H1 (cell line): ENCODE measurements around the gene PRR14L. TPM values are rescaled to one million over a fixed set of nuclear protein-coding genes. Genes with fewer than 3 reads are reported as not detected.

Experiments
- CTCF ChIA-PET: fragments of 300-600 bp; sonication (Branson Sonifier 250); formaldehyde crosslinking; loops from one replicate; lab custom pipeline; 2021; ENCODE audit not compliant: partially characterized antibody; lab: Charles Lee
- POLR2A ChIA-PET: fragments of 300-600 bp; sonication (Branson Sonifier 250); formaldehyde crosslinking; loops from one replicate; lab custom pipeline; 2021; ENCODE audit warnings: inconsistent platforms; ENCODE audit not compliant: partially characterized antibody; lab: Charles Lee
- DNase-seq, 2 experiments: peaks; one replicate each; pipeline versions ENCODE4 v3.0.0 to v3.0.0-alpha.2; 2010 to 2022; ENCODE audit warnings: low spot score in 2 of 2, low read depth in 1 of 2, mixed read lengths in 1 of 2
- FAIRE-seq: peaks from 2 replicates; lab custom pipeline; 2011; peaks lifted over from hg19 to GRCh38; lab: Jason Lieb, UNC
- H2AFZ ChIP-seq: 2 replicates; pipeline ENCODE4 v1.8.1; 2012; ENCODE audit warnings: low read length, inconsistent platforms
- H2AK5ac ChIP-seq: 2 replicates; pipeline ENCODE4 v1.6.1; 2013; ENCODE audit warnings: low read depth, low read length
- H2BK120ac ChIP-seq: replicated peaks from 2 replicates; pipeline ENCODE3; 2013; ENCODE audit warnings: low read depth, low read length, inconsistent platforms
- H2BK12ac ChIP-seq: 2 replicates; pipeline ENCODE4 v1.6.1; 2013; ENCODE audit warnings: low read depth, low read length
- H2BK15ac ChIP-seq: 2 replicates; pipeline ENCODE4 v1.6.1; 2013; ENCODE audit warnings: low read length
- H2BK20ac ChIP-seq: 2 replicates; pipeline ENCODE4 v1.6.1; 2013; ENCODE audit warnings: low read length
- H2BK5ac ChIP-seq: 2 replicates; pipeline ENCODE4 v1.6.1; 2013; ENCODE audit warnings: low read depth, low read length
- H3K14ac ChIP-seq: 2 replicates; pipeline ENCODE4 v1.6.1; 2013; ENCODE audit warnings: inconsistent platforms; ENCODE audit not compliant: insufficient read length
- H3K18ac ChIP-seq: 2 replicates; pipeline ENCODE4 v1.6.1; 2013; ENCODE audit warnings: low read length; ENCODE audit errors: extremely low read depth
- H3K23ac ChIP-seq: 2 replicates; pipeline ENCODE4 v1.6.1; 2013; ENCODE audit warnings: inconsistent platforms; ENCODE audit not compliant: insufficient read length
- H3K23me2 ChIP-seq: 2 replicates; pipeline ENCODE4 v1.6.1; 2013; ENCODE audit warnings: low read depth, low read length
- H3K27ac ChIP-seq: 2 replicates; pipeline ENCODE4 v1.6.1; 2011; ENCODE audit warnings: low read depth, low read length, inconsistent platforms
- H3K27me3 ChIP-seq, 4 experiments: replicated peaks in 1 of 4; 1 replicate in 1 of 4; 2 replicates in 3 of 4; pipeline versions ENCODE4 v1.6.1 to v1.8.1; 2011 to 2013; ENCODE audit warnings: low read length in 3 of 4, mild to moderate bottlenecking in 3 of 4, inconsistent platforms in 2 of 4, mixed read lengths in 2 of 4, moderate library complexity in 1 of 4; ENCODE audit not compliant: control insufficient read depth in 3 of 4, insufficient read depth in 3 of 4; ENCODE audit errors: extremely low read depth in 1 of 4
- H3K36me3 ChIP-seq, 4 experiments: 2 replicates each; pipeline versions ENCODE4 v1.6.1 to v1.8.1; 2011 to 2013; ENCODE audit warnings: mild to moderate bottlenecking in 4 of 4, low read length in 3 of 4, moderate library complexity in 2 of 4, control low read depth in 1 of 4, inconsistent platforms in 1 of 4; ENCODE audit not compliant: insufficient read depth in 4 of 4, control insufficient read depth in 2 of 4
- H3K4ac ChIP-seq: replicated peaks from 2 replicates; pipeline ENCODE3; 2013; ENCODE audit warnings: low read length, low read depth, mixed read lengths, inconsistent platforms; ENCODE audit not compliant: insufficient read length
- H3K4me1 ChIP-seq, 4 experiments: replicated peaks in 1 of 4; 1 replicate in 1 of 4; 2 replicates in 3 of 4; pipeline versions ENCODE4 v1.6.1 to v1.8.1; 2011 to 2013; ENCODE audit warnings: low read length in 3 of 4, inconsistent platforms in 2 of 4, mixed read lengths in 1 of 4; ENCODE audit not compliant: insufficient read depth in 4 of 4, control insufficient read depth in 3 of 4
- H3K4me2 ChIP-seq, 2 experiments: 2 replicates each; pipeline versions ENCODE4 v1.6.1 to v1.8.1; 2011 to 2013; ENCODE audit warnings: low read depth in 2 of 2, low read length in 2 of 2, control low read depth in 1 of 2, inconsistent platforms in 1 of 2, mild to moderate bottlenecking in 1 of 2; ENCODE audit not compliant: insufficient read depth in 1 of 2
- H3K4me3 ChIP-seq, 4 experiments: fragments of 200-600, 300-600 bp in 1 of 4; sonication (generic), shearing (Covaris generic), sonication (Bioruptor Twin) in 1 of 4; 2 replicates each; pipeline versions ENCODE4 v1.5.1 to v1.8.1; 2011 to 2016; ENCODE audit warnings: low read length in 4 of 4, low read depth in 3 of 4, control low read depth in 2 of 4, inconsistent platforms in 2 of 4, mild to moderate bottlenecking in 2 of 4, mixed read lengths in 1 of 4, moderate library complexity in 1 of 4; ENCODE audit not compliant: insufficient read depth in 2 of 4; ENCODE audit errors: extremely low read depth in 1 of 4
- H3K56ac ChIP-seq: replicated peaks from 2 replicates; pipeline ENCODE3; 2013; ENCODE audit warnings: low read depth, mild to moderate bottlenecking, mixed read lengths, low read length, inconsistent platforms; ENCODE audit not compliant: insufficient read length
- H3K79me1 ChIP-seq: 2 replicates; pipeline ENCODE4 v1.6.1; 2013; ENCODE audit warnings: low read depth, low read length, control low read depth
- H3K79me2 ChIP-seq, 2 experiments: 2 replicates each; pipeline versions ENCODE4 v1.6.1 to v1.8.1; 2012 to 2013; ENCODE audit warnings: low read length in 2 of 2, mild to moderate bottlenecking in 2 of 2, inconsistent platforms in 1 of 2; ENCODE audit not compliant: insufficient read depth in 2 of 2, control insufficient read depth in 1 of 2
- H3K9ac ChIP-seq, 4 experiments: replicated peaks in 1 of 4; 1 replicate in 1 of 4; 2 replicates in 3 of 4; pipeline versions ENCODE4 v1.6.1 to v1.8.1; 2011 to 2013; ENCODE audit warnings: low read depth in 3 of 4, low read length in 3 of 4, control low read depth in 2 of 4, mild to moderate bottlenecking in 2 of 4, moderate library complexity in 2 of 4, inconsistent platforms in 1 of 4; ENCODE audit errors: extremely low read depth in 1 of 4
- H3K9me3 ChIP-seq, 2 experiments: 2 replicates each; pipeline versions ENCODE4 v1.6.1 to v1.8.1; 2012 to 2013; ENCODE audit warnings: mild to moderate bottlenecking in 2 of 2, moderate library complexity in 2 of 2, control low read depth in 1 of 2, inconsistent platforms in 1 of 2, low read depth in 1 of 2, low read length in 1 of 2, mixed read lengths in 1 of 2; ENCODE audit not compliant: insufficient read depth in 2 of 2
- H4K20me1 ChIP-seq, 2 experiments: replicated peaks in 1 of 2; 2 replicates each; pipeline versions ENCODE3 to v1.8.1; 2011 to 2013; ENCODE audit warnings: inconsistent platforms in 2 of 2, low read length in 2 of 2, mild to moderate bottlenecking in 1 of 2; ENCODE audit not compliant: insufficient read depth in 2 of 2, control insufficient read depth in 1 of 2
- H4K5ac ChIP-seq: 2 replicates; pipeline ENCODE4 v1.6.1; 2013; ENCODE audit warnings: low read length, low read depth, mixed read lengths, inconsistent platforms; ENCODE audit not compliant: insufficient read length
- H4K8ac ChIP-seq: 2 replicates; pipeline ENCODE4 v1.8.0; 2013; ENCODE audit warnings: mild to moderate bottlenecking, moderate library complexity, low read length, inconsistent platforms; ENCODE audit not compliant: insufficient read depth; ENCODE audit errors: extremely low read depth
- H4K91ac ChIP-seq: replicated peaks from 2 replicates; pipeline ENCODE3; 2013; ENCODE audit warnings: low read length, mixed read lengths, inconsistent platforms; ENCODE audit not compliant: insufficient read length
- EZH2 ChIP-seq: fragments of 200-600 bp; sonication (generic); IDR thresholded peaks from 2 replicates; pipeline ENCODE4 v1.7.1; 2012; ENCODE audit warnings: low read depth, mild to moderate bottlenecking, moderate library complexity, low read length, inconsistent platforms; ENCODE audit not compliant: severe bottlenecking
- FOSL1 ChIP-seq: IDR thresholded peaks from 2 replicates; pipeline ENCODE4 v1.6.1; 2011; ENCODE audit warnings: mild to moderate bottlenecking, low read depth, low read length, moderate library complexity; ENCODE audit not compliant: insufficient read depth
- HDAC6 ChIP-seq: IDR thresholded peaks from one replicate; pipeline ENCODE4 v1.7.1; 2012; ENCODE audit warnings: low read depth, mild to moderate bottlenecking, inconsistent platforms, low read length, moderate library complexity
- KDM5A ChIP-seq: fragments of 200-600 bp; IDR thresholded peaks from 2 replicates; pipeline ENCODE4 v1.7.1; 2012; ENCODE audit warnings: mild to moderate bottlenecking, low read length, inconsistent platforms, mixed read lengths
- NANOG ChIP-seq: IDR thresholded peaks from 2 replicates; pipeline ENCODE4 v1.6.1; 2011; ENCODE audit warnings: low read length, low read depth, mild to moderate bottlenecking, inconsistent platforms; ENCODE audit not compliant: insufficient read depth, poor library complexity, severe bottlenecking
- SIX5 ChIP-seq: IDR thresholded peaks from 2 replicates; pipeline ENCODE4 v1.6.1; 2011; ENCODE audit warnings: mild to moderate bottlenecking, low read depth, low read length
- SP1 ChIP-seq: IDR thresholded peaks from 2 replicates; pipeline ENCODE4 v1.6.1; 2011; ENCODE audit warnings: low read depth, low read length
- ZNF274 ChIP-seq: IDR thresholded peaks from 2 replicates; pipeline ENCODE4 v1.7.0; 2012; ENCODE audit warnings: low read length, borderline replicate concordance; ENCODE audit errors: extremely low read depth
- WGBS, 2 experiments: shearing (Covaris generic) in 1 of 2; methylation state at CpG; one replicate each; pipeline versions ENCODE4 v1.1.6 to v1.1.7; 2013 to 2015; ENCODE audit warnings: low lambda C conversion rate in 2 of 2, mixed read lengths in 2 of 2, inconsistent platforms in 1 of 2, low coverage in 1 of 2, missing lambda C conversion rate in 1 of 2; ENCODE audit not compliant: insufficient replicate concordance in 2 of 2, insufficient coverage in 1 of 2, insufficient read length in 1 of 2; ENCODE audit errors: extremely low coverage in 1 of 2, missing lambda C conversion rate in 1 of 2; 5-methylcytosine and 5-hydroxymethylcytosine counted together
- polyA plus RNA-seq, 7 experiments: library from polyadenylated mRNA; depleted of rRNA in 3 of 7; stranded (reverse) in 5 of 7; unstranded in 2 of 7; fragments of >200 nt in 5 of 7; fragments of 200-250 nt in 2 of 7; gene quantifications; 1 replicate in 5 of 7; 2 replicates in 1 of 7; 4 replicates in 1 of 7; pipeline versions ENCODE4 v1.2.1 to v1.2.3, GENCODE V29; 2011 to 2013; ENCODE audit warnings: missing spikeins in 2 of 7, mixed read lengths in 2 of 7
- total RNA-seq: library from RNA; stranded (reverse); fragmentation: NEBNext Ultra II Directional; extraction: Animal tissue kit (Norgen Biotek cat#: 25700); gene quantifications from 2 replicates; pipeline ENCODE4 v1.2.1, GENCODE V29; 2021

Gene PRR14L
- total and polyA plus RNA-seq, 2 of the 8 experiments (the other 6 are each of a cell fraction or from before 2014, with no cell fraction given): 26.5 to 98.6 TPM

- H4K20me1 ChIP-seq: peaks cover 0 to 11% of the 10 kb centered on the region in 2 experiments
- H4K5ac ChIP-seq: no peak overlapping the region
- no peak overlapping the region for H4K91ac ChIP-seq
- H3K18ac ChIP-seq: no peak overlapping the region
- H3K79me2 ChIP-seq: peaks cover 0 to 23% of the 10 kb centered on the region in 2 experiments; a peak in 2 of 4 replicates
- no peaks in the 10 kb centered on the region for H3K23me2 ChIP-seq
- peaks cover 3 to 25% (median 5%) of the 10 kb centered on the region in 4 experiments; a peak in 5 of 8 replicates for H3K36me3 ChIP-seq
- H3K56ac ChIP-seq: no peak overlapping the region
- H3K4me1 ChIP-seq: peaks cover 0 to 10% (median 4%) of the 10 kb centered on the region in 4 experiments; a peak in 4 of 7 replicates
- no peak overlapping the region for H2AFZ ChIP-seq
- 91% methylated on average over 6 of the region's 6 CpGs; no CpG with 5 or more reads in 1 of the 2 experiments for WGBS, 2 experiments
- no peak overlapping the region for H4K8ac ChIP-seq
- H3K9ac ChIP-seq: no peak overlapping the region
- no peaks in the 10 kb centered on the region for H3K27me3 ChIP-seq
- H3K23ac ChIP-seq: no peak overlapping the region
- no peak overlapping the region for H3K27ac ChIP-seq
- no peak overlapping the region for H2BK5ac ChIP-seq
- H2BK12ac ChIP-seq: no peak overlapping the region
- no peak overlapping the region for H3K14ac ChIP-seq
- DNase-seq: no peak
- no peak overlapping the region for H3K4ac ChIP-seq
- no peak overlapping the region for H2BK20ac ChIP-seq
- no peak overlapping the region for H2BK15ac ChIP-seq
- POLR2A ChIA-PET: interaction anchor here (1.3 kb wide), 1 partner anchor 15 kb away, joined by 4 read pairs; the partner anchor contains the start of gene PISD
- no peak for TF ChIP-seq FOSL1
- TF ChIP-seq NANOG: no peak
- TF ChIP-seq EZH2: no peak
- TF ChIP-seq ZNF274: no peak
- no peak for TF ChIP-seq SIX5
- TF ChIP-seq HDAC6: no peak
- TF ChIP-seq SP1: no peak
- TF ChIP-seq KDM5A: no peak
- no peaks in the 10 kb centered on the region for H3K9me3 ChIP-seq
- no peak for FAIRE-seq
- no peak overlapping the region for H2BK120ac ChIP-seq
- H2AK5ac ChIP-seq: no peak overlapping the region
- CTCF ChIA-PET: interaction anchor here (1.0 to 1.2 kb wide), 3 partner anchors 8 to 89 kb away, joined by 3 to 4 read pairs (median 3); no protein-coding TSS in a partner anchor
- H3K4me3 ChIP-seq: no peak overlapping the region
- H3K79me1 ChIP-seq: peaks cover 4% of the 10 kb centered on the region; the same call in 1 of the 2 replicates
- no peak overlapping the region; a peak in 1 of 4 replicates for H3K4me2 ChIP-seq
Measured at GRCh38 chr22:31646186-31647019, 103.5 kb downstream of the PRR14L start.
